Measurements from ENCODE around the gene GRIK3. TPM values are rescaled to one million over a fixed set of nuclear protein-coding genes. Genes with fewer than 3 reads are reported as not detected.

Gene GRIK3
- polyA plus RNA-seq, 4 donors, result 0.48 to 3.8 (median 3.2) TPM

DNA sequence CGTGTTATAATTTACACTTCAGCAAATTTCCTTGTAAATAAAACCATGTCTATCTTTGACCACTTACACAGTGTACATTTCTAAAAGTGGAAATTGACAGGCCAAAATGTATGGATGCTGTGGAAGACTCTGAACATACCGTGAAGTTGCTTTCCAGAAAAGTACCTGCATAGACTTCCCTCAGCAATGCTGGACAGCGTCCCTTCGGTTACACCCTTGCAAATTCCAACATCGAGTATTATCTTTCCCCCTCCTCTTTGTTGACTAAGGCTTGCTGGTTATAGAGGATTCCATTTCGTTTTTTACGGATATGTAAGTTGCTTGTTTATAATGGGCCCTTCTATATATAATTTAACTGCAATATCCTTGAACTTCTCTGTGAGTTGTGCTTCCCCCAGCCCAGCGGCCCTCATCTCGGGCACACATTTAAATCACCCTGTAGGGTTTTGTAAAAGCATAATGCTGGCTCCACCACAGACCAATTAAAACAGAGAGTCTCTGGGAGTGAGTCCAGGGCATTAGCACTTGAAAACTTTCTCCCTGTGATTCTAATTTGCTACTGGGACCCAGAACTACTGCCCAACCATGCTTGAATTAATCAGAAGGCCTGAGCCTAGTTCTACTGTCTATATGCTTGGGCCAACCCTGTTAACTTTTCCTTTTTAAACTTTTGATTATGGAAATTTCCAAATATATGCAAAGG, 230.3 kb downstream of the GRIK3 start:
- no peak for DNase-seq (ENCODE audit: low read depth in 4 of 4, low spot score in 3 of 4)

DNA sequence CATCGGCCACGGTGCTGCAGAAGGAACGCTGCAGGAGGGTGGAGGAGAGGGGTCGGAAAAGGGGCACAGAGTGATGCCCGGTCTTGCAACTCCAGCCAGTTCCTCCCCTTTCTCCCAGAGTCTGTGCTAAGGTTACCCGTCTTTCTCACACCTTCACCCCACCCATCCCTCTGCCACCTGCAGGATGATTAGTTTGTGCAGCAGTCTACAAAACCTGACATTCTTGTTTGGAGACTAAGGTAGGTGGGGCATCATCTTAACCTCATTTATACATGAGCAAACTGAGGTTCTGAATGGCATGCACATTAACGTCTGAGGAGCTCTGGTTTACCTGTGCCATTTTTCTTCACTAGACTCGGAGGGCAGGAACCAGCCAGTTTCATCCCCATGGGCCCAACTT, 232.3 kb downstream of the GRIK3 start:
- DNase-seq (ENCODE audit: low read depth in 4 of 4, low spot score in 3 of 4), result no peak

DNA sequence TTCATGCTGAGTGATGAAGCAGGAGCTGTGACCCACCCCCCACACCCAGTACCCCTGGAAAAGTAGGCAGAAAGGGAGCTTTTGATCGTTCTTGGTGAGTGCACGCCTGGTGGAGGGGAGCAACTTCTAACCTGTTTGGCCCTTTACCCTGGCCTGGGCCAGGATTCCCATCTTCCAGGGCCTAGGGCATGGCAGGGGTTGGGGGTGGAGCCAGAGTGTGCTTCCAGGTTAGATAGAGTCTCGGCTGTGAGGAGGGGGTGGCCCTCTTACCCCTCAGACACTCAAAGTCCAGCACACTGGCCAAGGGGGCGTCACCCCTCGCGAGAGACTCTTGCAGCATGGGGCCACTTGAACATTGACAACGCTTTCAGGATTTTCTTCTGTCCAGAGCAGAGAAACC, 236.6 kb downstream of the GRIK3 start:
- no peak for DNase-seq (ENCODE audit: low read depth in 4 of 4, low spot score in 3 of 4)

DNA sequence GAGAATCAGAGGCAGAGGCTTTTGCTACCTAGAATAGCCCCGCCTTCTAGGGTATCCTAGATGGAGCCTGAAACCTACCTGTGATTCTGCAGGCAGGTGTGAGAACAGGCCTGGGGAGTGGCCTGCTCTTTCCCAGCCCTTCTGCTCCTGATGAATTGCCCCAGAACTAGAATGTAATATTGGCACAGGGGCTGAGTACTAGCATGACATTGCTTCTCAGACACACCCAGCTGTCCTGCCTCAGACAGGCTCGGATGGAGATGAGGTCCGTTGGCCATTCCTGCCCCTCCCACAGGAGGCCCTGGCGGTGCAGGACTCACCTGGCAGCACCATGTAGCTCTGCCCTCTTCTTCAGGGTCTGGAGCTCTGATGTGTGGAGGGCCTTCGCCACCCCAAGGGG, 237.6 kb downstream of the GRIK3 start:
- no peak for DNase-seq (ENCODE audit: low read depth in 4 of 4, low spot score in 3 of 4)

DNA sequence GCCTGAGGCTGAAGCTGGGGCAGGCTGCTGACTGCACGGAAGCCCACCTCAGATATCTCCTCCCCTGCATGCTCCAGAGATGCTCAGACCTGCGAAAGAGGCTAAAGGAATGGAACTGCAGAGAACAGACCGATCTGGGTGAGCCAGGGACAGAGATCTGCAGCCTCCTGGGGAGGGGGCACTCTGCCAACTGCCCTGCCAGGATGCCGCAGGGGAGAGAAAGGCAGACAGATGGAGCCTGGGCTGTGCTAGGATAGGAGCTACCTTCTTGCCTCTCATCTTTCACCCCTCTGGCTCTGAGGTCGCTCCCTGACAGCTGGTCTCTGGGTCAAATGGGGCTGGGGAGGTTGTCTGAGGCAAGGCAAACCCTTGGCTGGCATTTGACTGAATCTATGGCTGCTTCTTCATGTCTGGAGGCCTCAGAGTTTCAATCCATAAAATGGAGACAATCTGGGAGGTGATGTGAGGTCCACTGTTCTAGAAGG, 238.2 kb downstream of the GRIK3 start:
- no peak for DNase-seq (ENCODE audit: low read depth in 4 of 4, low spot score in 3 of 4)

DNA sequence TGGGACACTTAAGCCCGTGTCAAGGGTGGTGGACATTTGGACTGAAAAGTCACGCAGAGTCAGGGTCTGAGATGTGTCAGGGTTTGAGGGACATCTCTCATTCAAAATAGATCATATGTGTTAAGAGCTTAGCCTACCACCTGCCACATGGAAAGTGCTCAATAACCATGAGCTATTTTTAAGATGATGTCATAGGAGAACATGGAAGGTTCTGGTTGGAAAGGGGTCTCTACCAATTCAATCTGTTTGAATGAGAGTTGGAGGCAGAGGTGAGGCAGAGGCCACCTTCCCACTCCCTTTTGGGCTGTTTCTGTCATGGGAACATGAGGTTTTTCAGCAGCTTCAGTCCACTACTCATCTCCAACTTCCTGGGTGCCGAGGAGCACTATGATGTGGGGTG, 239.9 kb downstream of the GRIK3 start:
- DNase-seq (ENCODE audit: low read depth in 4 of 4, low spot score in 3 of 4), result no peak

DNA sequence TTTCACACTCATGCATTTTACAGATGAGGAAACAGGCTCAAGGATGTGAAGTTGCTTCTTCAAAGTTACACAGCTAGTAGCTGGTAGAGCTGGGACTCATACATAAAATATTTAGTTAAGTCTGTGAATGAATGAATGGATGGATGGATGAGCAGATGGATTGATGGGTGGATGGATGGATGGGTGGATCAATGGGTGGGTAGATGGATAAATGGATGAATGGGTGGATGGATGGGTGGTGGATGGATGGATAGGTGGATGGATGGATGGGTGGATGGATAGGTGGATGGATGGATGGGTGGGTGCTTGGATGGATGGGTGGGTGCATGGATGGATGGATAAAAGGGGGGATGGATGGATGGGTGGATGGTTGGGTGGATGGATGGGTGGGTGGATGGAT, 240.9 kb downstream of the GRIK3 start:
- DNase-seq (ENCODE audit: low read depth in 4 of 4, low spot score in 3 of 4), result no peak

DNA sequence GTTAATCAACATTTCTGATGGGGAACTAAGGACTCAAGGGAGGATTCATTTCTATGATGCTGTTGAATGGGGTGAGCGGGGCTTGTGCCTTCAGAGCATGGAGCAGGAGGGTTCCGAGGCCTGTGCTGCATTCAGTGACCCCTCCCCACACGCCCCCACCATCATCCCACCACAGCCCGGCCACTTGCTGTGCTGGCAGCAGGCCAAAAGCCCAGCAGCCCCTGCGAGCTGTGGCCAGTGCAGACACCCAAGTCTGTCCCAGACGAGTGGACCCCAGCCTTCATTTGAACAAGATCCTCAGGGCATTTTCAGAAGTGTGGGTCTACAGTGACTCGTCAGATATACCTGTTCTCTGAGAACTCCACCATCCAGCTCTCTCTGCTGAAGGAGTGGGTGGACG, 242.0 kb downstream of the GRIK3 start:
- DNase-seq (ENCODE audit: low read depth in 4 of 4, low spot score in 3 of 4), result no peak

DNA sequence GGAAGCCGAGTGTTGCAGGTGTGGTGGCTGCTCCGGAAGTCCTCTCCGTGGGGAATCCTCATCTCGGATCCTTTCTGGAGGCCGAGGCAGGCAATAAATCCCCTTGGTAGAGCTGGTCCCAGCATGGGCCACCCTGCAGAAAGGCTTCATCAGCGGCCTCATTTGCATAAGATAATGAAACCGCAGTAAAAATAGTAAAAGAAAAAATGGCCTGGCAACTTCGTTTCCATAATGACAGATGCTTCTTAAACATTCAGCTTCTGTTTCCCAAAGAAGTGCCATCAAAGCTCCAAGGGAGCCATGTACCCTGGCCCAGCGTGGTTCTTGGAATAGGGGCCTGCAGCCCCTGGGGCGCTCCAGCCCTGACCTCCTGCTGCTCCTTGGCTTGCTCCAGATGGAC, 244.1 kb downstream of the GRIK3 start:
- no peak for DNase-seq (ENCODE audit: low read depth in 4 of 4, low spot score in 3 of 4)

DNA sequence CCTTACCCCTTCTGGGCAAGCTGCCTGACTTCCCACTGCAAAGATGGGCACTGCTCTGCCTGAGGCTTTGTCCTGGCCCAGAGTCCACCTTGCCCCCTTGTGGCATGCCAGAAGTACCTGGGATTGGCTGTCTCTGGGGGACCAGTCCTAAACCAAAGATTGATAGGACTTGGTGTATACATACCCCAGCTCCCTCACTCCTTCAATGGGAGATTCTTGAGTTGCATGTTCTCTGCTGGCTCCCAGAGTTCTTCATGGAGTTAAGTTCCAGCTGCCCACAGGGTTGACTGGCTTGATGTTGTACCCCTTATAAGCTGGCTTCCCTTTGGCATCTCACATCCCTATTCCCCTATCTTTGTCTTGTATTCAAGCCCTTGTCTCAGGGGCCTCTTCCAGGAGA, 244.8 kb downstream of the GRIK3 start:
- no peak for DNase-seq (ENCODE audit: low read depth in 4 of 4, low spot score in 3 of 4)

DNA sequence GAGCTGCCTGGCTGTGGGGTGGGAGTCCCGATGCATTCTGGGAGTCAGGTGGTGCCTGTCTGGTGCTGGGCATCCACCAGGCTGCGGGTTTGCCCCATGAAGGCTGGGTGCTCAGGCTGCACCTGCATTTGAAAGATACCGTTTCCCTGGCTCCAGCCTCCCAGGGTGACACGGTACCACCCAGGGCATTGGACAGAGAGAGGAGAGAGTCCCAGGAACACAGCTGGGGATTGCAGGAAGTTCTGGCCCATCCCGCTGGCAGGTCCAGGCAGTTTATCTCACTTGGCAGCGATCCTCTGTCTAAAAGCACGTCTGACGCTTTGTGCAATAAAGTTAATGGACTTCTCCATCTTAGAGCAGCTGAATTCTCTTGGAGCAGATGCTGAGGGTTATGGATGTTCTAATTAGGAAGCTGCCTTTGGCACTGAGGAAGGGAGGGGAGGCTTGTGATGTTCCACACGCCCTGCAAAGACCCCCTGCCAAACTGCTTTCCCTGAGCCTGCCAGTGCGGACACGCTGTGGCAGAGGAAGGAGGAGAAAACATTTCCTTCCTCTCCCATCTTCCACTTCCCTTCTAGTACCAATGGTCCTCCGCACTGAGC, 246.9 kb downstream of the GRIK3 start:
- no peak for DNase-seq (ENCODE audit: low read depth in 4 of 4, low spot score in 3 of 4)

DNA sequence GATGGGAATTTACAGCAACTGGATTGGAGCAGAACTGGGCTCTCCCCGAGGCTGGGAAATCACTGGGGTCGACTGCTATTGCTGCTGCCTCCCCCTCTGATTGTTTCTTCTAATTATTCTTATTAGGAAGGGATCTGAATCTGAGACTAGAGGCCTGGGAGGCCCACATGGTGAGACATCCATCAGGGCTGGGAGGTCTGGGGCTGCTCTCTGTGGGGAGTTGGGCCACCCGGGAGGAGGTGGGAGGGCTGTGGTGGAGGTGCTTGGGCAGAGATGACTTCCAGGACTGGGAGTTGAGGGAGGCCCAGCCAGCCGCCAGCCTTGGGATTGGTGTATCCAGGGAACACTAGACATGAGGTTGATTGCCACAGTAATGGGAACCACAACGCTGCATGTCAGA, 247.9 kb downstream of the GRIK3 start:
- no peak for DNase-seq (ENCODE audit: low read depth in 4 of 4, low spot score in 3 of 4)

DNA sequence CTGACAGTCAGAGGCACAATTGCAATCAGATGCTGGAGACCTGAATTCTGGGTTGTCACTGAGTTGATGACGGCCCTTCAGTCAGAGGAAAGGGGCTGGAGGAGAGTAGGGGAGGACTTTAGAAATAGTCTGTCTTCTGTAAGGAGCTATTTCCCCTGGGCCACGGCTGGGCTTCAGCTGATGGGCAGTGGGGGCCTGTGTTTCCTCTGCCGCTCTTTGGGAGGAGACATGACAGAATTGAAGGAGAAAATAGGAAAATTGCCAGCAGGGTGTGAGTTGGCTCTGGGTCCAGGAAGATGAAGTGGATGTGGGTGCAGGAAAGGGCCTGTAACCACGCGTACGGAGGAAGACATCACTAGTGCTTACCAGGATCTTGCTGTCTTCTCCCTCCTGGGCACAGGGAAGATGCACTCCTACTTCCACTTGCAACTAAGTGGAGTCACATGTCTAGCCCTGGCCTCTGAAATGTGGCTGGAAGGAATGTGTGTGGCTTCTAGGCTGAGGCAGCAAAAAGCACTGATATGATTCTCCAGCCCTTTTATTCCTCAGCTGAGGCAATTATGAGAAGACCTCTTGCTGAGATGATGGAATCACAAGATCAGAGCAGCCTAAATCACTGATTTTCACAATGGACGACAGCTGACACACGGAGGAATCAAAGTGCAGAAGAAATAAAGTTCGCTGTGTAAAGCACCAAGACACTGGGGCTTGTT, 250.0 kb downstream of the GRIK3 start:
- no peak for DNase-seq (ENCODE audit: low read depth in 4 of 4, low spot score in 3 of 4)

DNA sequence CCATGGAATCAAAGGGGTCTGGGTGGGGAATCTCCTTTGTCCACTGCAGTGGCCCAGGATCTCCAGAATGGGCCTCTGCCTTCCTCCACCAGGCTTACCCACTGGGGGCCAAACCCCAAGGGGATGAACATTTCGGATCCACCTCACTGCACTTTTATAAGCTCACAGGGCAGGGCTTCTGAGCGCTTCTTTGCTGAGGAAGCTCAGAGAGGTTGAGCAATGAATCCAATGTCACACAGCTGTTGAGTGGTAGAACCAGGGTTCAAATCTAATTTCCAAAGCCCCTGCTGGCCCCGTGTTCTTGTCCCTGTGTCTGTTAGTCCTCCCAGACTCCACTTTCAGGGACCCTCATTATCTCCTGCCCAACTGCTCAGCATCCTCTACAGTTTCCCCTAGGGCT, 250.8 kb downstream of the GRIK3 start:
- DNase-seq (ENCODE audit: low read depth in 4 of 4, low spot score in 3 of 4), result no peak

DNA sequence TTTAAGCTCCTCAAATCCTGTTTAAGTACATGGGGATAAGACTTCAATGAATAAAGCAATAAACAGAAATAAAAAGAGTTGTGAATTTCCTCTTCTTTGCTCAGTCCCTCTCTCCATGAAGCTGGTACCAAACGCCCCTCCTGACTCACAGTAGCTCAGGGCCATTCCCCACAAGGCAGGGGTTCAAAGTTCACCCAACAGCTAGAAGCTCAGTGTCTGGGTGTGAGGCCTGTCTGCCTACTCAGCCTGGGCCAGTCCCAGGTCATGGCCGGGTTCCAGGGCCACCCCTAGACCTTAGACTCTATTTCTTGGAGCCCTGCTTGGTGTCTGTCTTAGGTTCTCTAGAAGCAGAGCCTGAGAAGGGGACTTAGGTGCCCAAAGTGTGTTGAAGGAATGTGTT, 251.5 kb downstream of the GRIK3 start:
- no peak for DNase-seq (ENCODE audit: low read depth in 4 of 4, low spot score in 3 of 4)

DNA sequence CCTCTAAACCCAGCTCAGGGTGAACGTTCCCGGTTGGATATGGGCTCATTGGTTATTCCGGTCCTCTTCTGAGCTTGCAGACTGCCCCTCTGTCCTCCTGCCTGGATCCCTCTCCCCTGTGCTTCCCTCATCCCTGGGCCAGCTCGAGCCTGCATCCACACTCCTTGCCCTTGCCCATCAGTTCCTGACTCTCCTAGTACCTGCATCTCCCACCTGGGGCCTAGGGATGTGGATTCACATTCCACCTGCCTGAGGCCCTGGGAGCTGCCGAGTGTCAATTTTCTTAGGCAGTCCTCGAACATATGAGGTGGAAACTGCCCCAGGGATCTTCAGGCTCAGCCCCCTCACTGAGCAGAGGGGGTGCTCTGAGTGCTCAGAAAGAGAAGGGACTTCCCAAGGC, 252.2 kb downstream of the GRIK3 start:
- DNase-seq (ENCODE audit: low read depth in 4 of 4, low spot score in 3 of 4), result no peak

DNA sequence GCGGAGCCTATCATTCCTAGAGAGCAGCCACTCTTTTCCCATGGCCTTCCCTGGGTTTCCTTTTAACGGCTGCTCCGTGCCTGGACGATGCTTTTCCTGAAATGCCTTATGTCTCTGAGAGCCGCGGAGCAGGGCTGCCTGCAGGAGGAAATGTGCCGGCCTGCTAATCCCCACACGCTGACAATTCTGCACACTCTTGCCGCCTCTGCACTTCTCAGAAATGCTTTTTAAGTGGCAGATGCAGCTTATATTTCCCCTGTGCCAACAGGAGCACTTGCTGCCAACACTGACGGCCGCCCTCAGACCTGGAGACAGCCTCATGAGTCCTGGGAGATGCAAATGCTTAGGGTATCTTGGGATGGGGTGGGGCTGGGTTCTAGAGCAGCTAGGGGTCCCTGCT, 253.2 kb downstream of the GRIK3 start:
- no peak for DNase-seq (ENCODE audit: low read depth in 4 of 4, low spot score in 3 of 4)

DNA sequence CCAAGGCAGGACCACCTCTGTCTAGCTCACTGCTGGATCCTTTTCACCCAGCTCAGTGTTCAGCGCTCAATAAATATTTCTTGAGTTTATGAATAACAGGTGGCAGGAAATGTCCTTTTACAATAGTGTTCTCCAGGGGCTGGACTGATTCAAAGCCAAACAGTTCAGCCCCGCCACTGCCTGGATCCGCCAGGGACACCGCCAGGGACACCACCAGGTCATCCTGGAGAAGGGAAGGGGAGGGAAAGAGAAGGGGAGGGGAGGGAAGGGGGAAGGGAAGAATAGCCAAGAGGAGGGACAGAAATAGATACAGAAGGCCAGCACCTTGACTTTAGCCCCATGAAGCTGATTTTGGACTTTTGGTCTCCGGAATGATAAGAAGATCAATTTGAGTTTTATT, 255.6 kb downstream of the GRIK3 start:
- DNase-seq (ENCODE audit: low read depth in 4 of 4, low spot score in 3 of 4), result no peak

DNA sequence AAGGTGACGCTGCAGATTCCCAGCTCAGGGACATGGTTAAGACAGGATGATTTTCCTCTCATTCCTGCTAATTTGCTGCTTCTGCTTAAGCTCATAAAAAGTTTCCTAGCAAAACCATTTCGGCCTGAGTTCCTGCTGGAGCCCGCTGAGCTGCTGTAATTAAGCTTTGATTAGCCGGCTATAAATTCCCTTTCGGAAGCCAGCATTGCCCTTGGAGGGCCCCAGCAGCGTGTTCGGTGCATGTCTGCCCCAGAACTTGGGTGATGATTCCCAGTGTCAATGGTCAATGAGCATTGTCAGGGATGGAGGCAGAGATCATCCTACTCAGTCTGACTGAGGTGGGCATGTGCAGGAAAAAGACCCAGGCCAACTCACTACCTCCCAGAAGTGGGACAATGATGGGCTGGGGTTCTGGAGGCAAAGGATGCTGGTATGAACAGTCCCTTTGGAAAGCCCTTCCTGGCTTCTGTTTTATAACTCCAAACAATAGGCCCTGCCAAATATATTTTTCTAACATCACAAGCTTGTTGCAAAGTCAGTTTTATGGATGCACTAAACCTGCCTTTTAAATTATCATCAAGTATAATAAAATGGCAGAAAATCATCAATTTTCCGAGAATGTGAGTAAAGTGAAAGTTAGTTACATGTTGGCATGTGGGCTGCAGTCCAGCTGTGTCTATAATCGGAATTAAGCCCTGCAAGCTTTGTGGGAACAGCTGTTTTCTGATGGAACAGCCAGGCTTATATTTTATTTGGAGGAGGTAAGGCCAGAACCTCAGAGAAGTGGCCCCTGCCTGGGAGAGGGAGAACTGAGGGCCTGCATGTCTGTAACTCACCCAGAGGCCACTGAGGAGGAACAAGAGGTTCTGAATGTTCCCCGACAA, 257.1 kb downstream of the GRIK3 start:
- peak; percentile 16 to 35 (median 28) for DNase-seq (ENCODE audit: low read depth in 4 of 4, low spot score in 3 of 4)

DNA sequence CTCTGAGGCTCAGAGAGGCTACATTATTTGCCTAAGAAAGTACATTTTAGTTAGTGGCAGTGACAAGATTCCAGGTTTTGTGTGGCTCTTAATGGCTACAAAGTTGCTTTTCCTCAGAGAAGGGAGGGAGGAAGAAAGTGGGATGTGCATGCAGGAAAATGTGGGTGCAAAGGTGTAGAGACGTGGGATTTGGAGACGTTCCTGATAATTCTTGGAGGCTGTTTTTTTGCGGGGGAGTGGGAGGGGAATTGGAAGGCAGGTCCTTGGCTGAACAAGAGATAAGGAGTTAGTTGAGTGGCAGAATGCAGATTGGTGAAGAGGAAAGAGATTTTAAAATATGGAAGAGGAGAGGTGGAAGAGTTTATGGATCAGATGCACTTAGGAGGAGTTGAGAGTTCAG, 258.1 kb downstream of the GRIK3 start:
- DNase-seq (ENCODE audit: low read depth in 4 of 4, low spot score in 3 of 4), result no peak

DNA sequence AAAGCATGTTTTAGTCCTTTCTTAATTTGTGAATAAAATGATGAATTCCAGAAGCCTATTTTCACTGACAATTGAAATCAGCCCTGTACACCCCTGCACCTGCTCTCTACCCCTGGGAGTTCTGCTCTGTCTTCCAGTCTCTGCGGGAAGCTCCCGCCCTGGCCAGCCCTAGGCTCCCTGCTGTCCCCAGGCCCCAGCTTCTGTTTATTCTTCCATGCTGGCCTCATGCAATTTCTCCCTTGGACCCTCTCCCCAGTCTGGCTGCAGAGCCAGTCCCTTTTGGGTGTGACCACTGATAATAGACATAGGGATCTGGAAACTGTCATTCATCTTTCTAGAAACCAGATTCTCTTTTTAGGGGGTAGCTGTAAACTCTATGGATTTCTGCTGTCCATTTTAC, 258.6 kb downstream of the GRIK3 start:
- no peak for DNase-seq (ENCODE audit: low read depth in 4 of 4, low spot score in 3 of 4)
